ENCODE data around the gene OR8B3. TPM values are rescaled to one million over a fixed set of nuclear protein-coding genes. Genes with fewer than 3 reads are reported as not detected.

OR8B3 gene
- total RNA-seq, 2 donors from 2014 or later = not detected

DNA sequence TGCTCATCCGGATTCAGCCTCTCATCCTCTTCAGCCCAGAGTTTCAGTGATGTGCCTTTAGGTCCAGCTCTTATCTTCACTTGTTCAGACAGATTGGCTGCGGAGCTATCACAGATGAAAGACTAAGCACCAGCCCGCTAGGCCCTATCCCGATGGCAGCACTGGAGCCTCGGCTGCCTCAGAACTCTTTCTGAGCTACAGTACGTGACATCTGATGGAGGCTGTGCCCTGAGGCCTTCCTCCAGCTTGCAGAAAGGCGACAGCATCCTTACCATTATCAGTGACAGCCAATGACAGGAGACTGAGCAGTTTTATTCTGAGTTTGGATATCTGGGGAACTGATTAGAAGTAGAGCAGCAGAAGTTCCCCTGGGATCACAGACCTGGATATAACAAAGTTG is 42.7 kb upstream of the OR8B3 start:
- 74 to 75% methylated on average over 7 of the region's 7 CpGs for WGBS, 2 donors
- no peak overlapping the region for H3K4me3 ChIP-seq
- H3K4me1 ChIP-seq = no peaks in the 10 kb centered on the region
- H3K27ac ChIP-seq = no peak overlapping the region
- intact Hi-C loops (cut with DNase I) = no loop called here
- H3K36me3 ChIP-seq (replicated peaks in 1 of 2; ENCODE audit: insufficient read depth in 1 of 2, low read depth in 2 of 2) = no peaks in the 10 kb centered on the region
- ATAC-seq (no peak), DNase-seq (no peak)
- no peaks in the 10 kb centered on the region for H3K9me3 ChIP-seq
- no peaks in the 10 kb centered on the region for H3K27me3 ChIP-seq
- no peak for TF ChIP-seq POLR2A (IDR thresholded peaks at IDR 0.05)
- TF ChIP-seq, protein P1, sequence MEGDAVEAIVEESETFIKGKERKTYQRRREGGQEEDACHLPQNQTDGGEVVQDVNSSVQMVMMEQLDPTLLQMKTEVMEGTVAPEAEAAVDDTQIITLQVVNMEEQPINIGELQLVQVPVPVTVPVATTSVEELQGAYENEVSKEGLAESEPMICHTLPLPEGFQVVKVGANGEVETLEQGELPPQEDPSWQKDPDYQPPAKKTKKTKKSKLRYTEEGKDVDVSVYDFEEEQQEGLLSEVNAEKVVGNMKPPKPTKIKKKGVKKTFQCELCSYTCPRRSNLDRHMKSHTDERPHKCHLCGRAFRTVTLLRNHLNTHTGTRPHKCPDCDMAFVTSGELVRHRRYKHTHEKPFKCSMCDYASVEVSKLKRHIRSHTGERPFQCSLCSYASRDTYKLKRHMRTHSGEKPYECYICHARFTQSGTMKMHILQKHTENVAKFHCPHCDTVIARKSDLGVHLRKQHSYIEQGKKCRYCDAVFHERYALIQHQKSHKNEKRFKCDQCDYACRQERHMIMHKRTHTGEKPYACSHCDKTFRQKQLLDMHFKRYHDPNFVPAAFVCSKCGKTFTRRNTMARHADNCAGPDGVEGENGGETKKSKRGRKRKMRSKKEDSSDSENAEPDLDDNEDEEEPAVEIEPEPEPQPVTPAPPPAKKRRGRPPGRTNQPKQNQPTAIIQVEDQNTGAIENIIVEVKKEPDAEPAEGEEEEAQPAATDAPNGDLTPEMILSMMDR (IDR thresholded peaks at IDR 0.05) = no peak

DNA sequence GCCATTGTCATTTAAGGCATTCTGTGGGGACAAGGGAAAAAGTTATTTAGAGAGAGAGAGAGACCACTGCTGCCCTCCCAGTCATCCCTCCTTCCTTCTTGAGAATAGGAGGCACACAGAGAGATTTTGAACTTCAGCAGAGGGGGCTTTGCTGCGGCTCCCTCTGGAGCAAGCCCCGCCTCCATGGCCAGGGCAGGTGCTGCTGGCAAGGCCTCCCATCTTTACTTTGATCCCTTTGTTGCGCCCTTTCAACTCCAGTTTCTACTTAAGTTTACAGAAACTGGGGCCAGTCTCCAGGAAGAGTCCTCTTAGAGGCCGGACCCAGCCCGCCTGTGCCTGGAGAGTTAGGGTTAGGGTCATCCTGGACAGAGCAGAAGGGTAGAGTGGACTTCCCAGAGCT is 42.3 kb upstream of the OR8B3 start:
- Histone ChIP-seq H3K4me3 (no peak overlapping the region), H3K36me3 (replicated peaks in 1 of 2; ENCODE audit: insufficient read depth in 1 of 2, low read depth in 2 of 2) (no peaks in the 10 kb centered on the region), H3K27ac (no peak overlapping the region), H3K4me1 (no peaks in the 10 kb centered on the region), H3K9me3 (no peaks in the 10 kb centered on the region), H3K27me3 (no peaks in the 10 kb centered on the region)
- no peak for ATAC-seq
- WGBS, 2 donors = 69 to 80% methylated on average over 5 of the region's 5 CpGs
- intact Hi-C loops (cut with DNase I) = no loop called here
- no peak for DNase-seq
- TF ChIP-seq POLR2A (IDR thresholded peaks at IDR 0.05) = no peak
- TF ChIP-seq, protein P1 (IDR thresholded peaks at IDR 0.05) = no peak

DNA sequence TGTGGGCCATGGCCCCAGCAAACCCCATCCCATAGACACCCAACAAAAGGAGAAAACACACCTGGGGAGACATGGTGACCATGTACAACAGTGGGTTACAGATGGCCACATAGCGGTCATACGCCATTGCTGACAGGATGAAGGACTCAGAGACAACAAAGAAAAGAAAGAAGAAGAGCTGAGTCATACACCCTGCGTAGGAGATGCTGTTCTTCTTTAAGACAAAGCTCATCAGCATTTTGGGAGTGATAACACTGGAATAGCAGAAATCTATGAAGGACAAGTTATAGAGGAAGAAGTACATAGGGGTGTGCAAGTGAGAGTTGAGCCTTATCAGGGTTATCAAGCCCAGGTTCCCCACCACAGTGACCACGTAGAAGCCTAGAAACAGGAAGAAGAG is 41.8 kb upstream of the OR8B3 start:
- no peaks in the 10 kb centered on the region for H3K27me3 ChIP-seq
- H3K36me3 ChIP-seq (replicated peaks in 1 of 2; ENCODE audit: insufficient read depth in 1 of 2, low read depth in 2 of 2) = no peaks in the 10 kb centered on the region
- no peak overlapping the region for H3K4me3 ChIP-seq
- TF ChIP-seq, protein P1 (IDR thresholded peaks at IDR 0.05) = no peak
- no peak for TF ChIP-seq POLR2A (IDR thresholded peaks at IDR 0.05)
- intact Hi-C loops (cut with DNase I) = no loop called here
- WGBS, 2 donors = 65 to 73% methylated on average over 4 of the region's 4 CpGs
- no peaks in the 10 kb centered on the region for H3K9me3 ChIP-seq
- H3K4me1 ChIP-seq = no peaks in the 10 kb centered on the region
- ATAC-seq (no peak), DNase-seq (no peak)
- H3K27ac ChIP-seq = no peak overlapping the region

DNA sequence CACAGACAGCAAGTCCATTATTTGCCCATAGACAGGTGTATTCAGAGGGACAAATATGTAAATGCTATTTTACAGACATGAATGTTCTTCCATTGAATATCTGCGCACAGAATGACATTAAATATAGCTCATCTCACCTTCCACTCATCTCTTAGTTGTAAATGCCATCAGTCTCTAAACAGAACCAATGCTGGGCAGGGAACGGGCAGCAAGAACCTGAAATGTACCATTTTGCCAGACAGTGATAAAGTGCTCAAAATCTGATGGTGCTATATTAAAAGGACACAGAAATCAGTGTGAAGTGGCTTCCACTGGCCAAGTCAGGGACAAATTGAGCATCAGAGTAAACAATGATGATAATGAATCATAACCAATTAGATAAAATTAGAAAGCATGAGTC is 35.9 kb upstream of the OR8B3 start:
- WGBS, 2 donors = 76 to 79% methylated on average over 2 of the region's 2 CpGs
- H3K27ac ChIP-seq = no peak overlapping the region
- no peaks in the 10 kb centered on the region for H3K36me3 ChIP-seq (replicated peaks in 1 of 2; ENCODE audit: insufficient read depth in 1 of 2, low read depth in 2 of 2)
- H3K4me1 ChIP-seq = no peaks in the 10 kb centered on the region
- H3K9me3 ChIP-seq = peaks cover 0 to 3% (median 0%) of the 10 kb centered on the region in 3 donors
- no peak for ATAC-seq
- intact Hi-C loops (cut with DNase I) = no loop called here
- no peak for DNase-seq
- H3K4me3 ChIP-seq = no peak overlapping the region
- no peaks in the 10 kb centered on the region for H3K27me3 ChIP-seq
- TF ChIP-seq, protein P1 (IDR thresholded peaks at IDR 0.05) = no peak
- no peak for TF ChIP-seq POLR2A (IDR thresholded peaks at IDR 0.05)

DNA sequence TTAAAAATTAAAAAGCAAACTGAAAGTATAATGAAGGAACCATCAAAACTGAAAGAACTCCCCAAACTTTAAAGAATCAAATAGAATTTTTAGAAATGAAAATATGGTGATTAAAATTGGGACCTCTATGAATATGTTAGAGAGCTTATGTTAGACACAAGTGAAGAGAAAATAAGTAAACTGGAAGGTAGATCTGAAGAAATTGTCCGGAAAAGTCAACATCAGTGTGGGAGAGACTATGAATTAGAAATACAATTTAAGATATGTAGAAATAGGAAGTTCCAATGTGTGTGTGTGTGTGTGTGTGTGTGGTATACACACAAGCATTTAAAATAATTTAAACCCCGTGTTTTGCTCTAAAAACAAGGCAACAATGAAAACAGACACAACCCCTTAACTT is 30.8 kb upstream of the OR8B3 start:
- ATAC-seq (no peak), DNase-seq (no peak)
- no peak overlapping the region for H3K4me3 ChIP-seq
- H3K9me3 ChIP-seq = peaks cover 0 to 4% (median 0%) of the 10 kb centered on the region in 3 donors
- H3K27ac ChIP-seq = no peak overlapping the region
- intact Hi-C loops (cut with DNase I) = no loop called here
- no peaks in the 10 kb centered on the region for H3K27me3 ChIP-seq
- H3K4me1 ChIP-seq = no peaks in the 10 kb centered on the region
- no peaks in the 10 kb centered on the region for H3K36me3 ChIP-seq (replicated peaks in 1 of 2; ENCODE audit: insufficient read depth in 1 of 2, low read depth in 2 of 2)
- WGBS, 2 donors = 65 to 78% methylated on average over 2 of the region's 2 CpGs
- TF ChIP-seq POLR2A (IDR thresholded peaks at IDR 0.05) = no peak
- TF ChIP-seq, protein P1 (IDR thresholded peaks at IDR 0.05) = no peak
